Measurements from ENCODE around the gene GHRL.
"Not testable (repeated sequence)": the region's sequence is repeated elsewhere in the genome, so short reads cannot be mapped to it uniquely, and the experiment has no call there.

GHRL gene

GRCh38 chr3:10272476-10272875, 20.3 kb downstream of the GHRL start:
- DNase-seq, result not testable (repeated sequence)

- DNase-seq, result no peak
Observed at GRCh38 chr3:10269443-10269842, 23.3 kb downstream of the GHRL start.

GRCh38 chr3:10268930-10269329, 23.8 kb downstream of the GHRL start:
- no peak for DNase-seq

GRCh38 chr3:10268116-10268515, 24.6 kb downstream of the GHRL start:
- DNase-seq, result no peak

GRCh38 chr3:10266936-10267335, 25.8 kb downstream of the GHRL start:
- DNase-seq, result not testable (repeated sequence)

GRCh38 chr3:10265833-10266232, 26.9 kb downstream of the GHRL start:
- no peak for DNase-seq

GRCh38 chr3:10263646-10264363, 28.9 kb downstream of the GHRL start:
- DNase-seq, result no peak

GRCh38 chr3:10262027-10262426, 30.7 kb downstream of the GHRL start:
- no peak for DNase-seq

GRCh38 chr3:10260211-10260701, 32.5 kb downstream of the GHRL start:
- no peak for DNase-seq

- no peak for DNase-seq
Observed at GRCh38 chr3:10259798-10260197, 32.9 kb downstream of the GHRL start.

- DNase-seq, result no peak
Observed at GRCh38 chr3:10259036-10259435, 33.7 kb downstream of the GHRL start.

GRCh38 chr3:10255835-10256234, 36.9 kb downstream of the GHRL start:
- no peak for DNase-seq

- DNase-seq, result no peak
Observed at GRCh38 chr3:10253731-10254130, 39.0 kb downstream of the GHRL start.

- DNase-seq, result no peak
Observed at GRCh38 chr3:10251006-10251405, 41.7 kb downstream of the GHRL start.

- DNase-seq, result no peak
Observed at GRCh38 chr3:10249833-10250232, 42.9 kb downstream of the GHRL start.

- no peak for DNase-seq
Observed at GRCh38 chr3:10248984-10249748, 43.6 kb downstream of the GHRL start.

- DNase-seq, result peak; percentile 96
Observed at GRCh38 chr3:10248184-10248983, 44.4 kb downstream of the GHRL start, which contains the start of gene TATDN2. Gene TATDN2, plus strand, starts transcription at chr3:10248459. Its CDS starts 742 bp downstream, at chr3:10249201.

- no peak for DNase-seq
Observed at GRCh38 chr3:10247679-10248183, 45.0 kb downstream of the GHRL start.

- DNase-seq, result no peak
Observed at GRCh38 chr3:10245081-10245712, 47.5 kb downstream of the GHRL start.

- no peak for DNase-seq
Observed at GRCh38 chr3:10244009-10244408, 48.7 kb downstream of the GHRL start.

- DNase-seq, result no peak
Observed at GRCh38 chr3:10242182-10243065, 50.3 kb downstream of the GHRL start.

GRCh38 chr3:10240799-10241198, 51.9 kb downstream of the GHRL start:
- DNase-seq, result no peak
